Coronary artery (tissue), 2 donors: Measurements from ENCODE around the gene RASA4B.
"Not testable (repeated sequence)": the region's sequence is repeated elsewhere in the genome, so short reads cannot be mapped to it uniquely, and the experiment has no call there.

Experiments
- DNase-seq: peaks from one replicate; pipeline ENCODE4 v3.0.0-alpha.2; 2017; ENCODE audit warnings: low spot score
- H3K27ac ChIP-seq, 2 donors: fragments of 200-600 bp; sonication (generic); one replicate each; pipeline ENCODE4 v1.5.1; 2016 to 2019
- H3K4me3 ChIP-seq: fragments of 200-600 bp; sonication (generic); 2 replicates; pipeline ENCODE4 v1.5.1; 2016; ENCODE audit warnings: mild to moderate bottlenecking, moderate library complexity
- CTCF ChIP-seq: fragments of 200-600 bp; sonication (generic); IDR thresholded peaks from one replicate; pipeline ENCODE4 v1.5.1; 2019; ENCODE audit warnings: antibody characterized with exemption

Gene RASA4B

GRCh38 chr7:102479982-102480637 is 37.5 kb downstream of the RASA4B start:
- not testable (repeated sequence) for H3K27ac ChIP-seq, H3K4me3 ChIP-seq, DNase-seq

GRCh38 chr7:102479209-102479584 is 38.4 kb downstream of the RASA4B start:
- not testable (repeated sequence) for DNase-seq, H3K4me3 ChIP-seq
- H3K27ac ChIP-seq = peak overlapping the region in 1 of 2 donors; percentile 41

GRCh38 chr7:102478314-102479208 is 39.0 kb downstream of the RASA4B start, which contains the start of gene POLR2J:
TSS of gene POLR2J (minus strand) at chr7:102478922. CDS start at chr7:102478860, 62 bp downstream.
- peak; percentile 91 for DNase-seq
- H3K4me3 ChIP-seq = peak within 1 kb of the TSS; percentile 75
- peak within 1 kb of the TSS in 1 of 2 donors; percentile 79 for H3K27ac ChIP-seq
- peak; percentile 32 for TF ChIP-seq CTCF

- not testable (repeated sequence) for H3K4me3 ChIP-seq, DNase-seq
Measured at GRCh38 chr7:102474736-102475435, 42.7 kb downstream of the RASA4B start.

GRCh38 chr7:102474116-102474515 is 43.5 kb downstream of the RASA4B start:
- not testable (repeated sequence) for DNase-seq, H3K4me3 ChIP-seq
- H3K27ac ChIP-seq = peak overlapping the region in 1 of 2 donors; percentile 32

More at GRCh38 chr7:102474736-102475435, 42.7 kb downstream of the RASA4B start:
- peak overlapping the region in 1 of 2 donors; percentile 32 for H3K27ac ChIP-seq

- H3K4me3 ChIP-seq = no peak overlapping the region
- peak overlapping the region in 1 of 2 donors; percentile 32 for H3K27ac ChIP-seq
- DNase-seq = no peak
- no peak for TF ChIP-seq CTCF
Measured at GRCh38 chr7:102473271-102473991, 44.1 kb downstream of the RASA4B start.

- Histone ChIP-seq H3K4me3 (no peak overlapping the region), H3K27ac (no peak overlapping the region)
- TF ChIP-seq CTCF = no peak
- DNase-seq = no peak
Measured at GRCh38 chr7:102472126-102473041, 45.2 kb downstream of the RASA4B start.

- no peak for TF ChIP-seq CTCF
- H3K4me3 ChIP-seq = no peak overlapping the region
- H3K27ac ChIP-seq = no peak overlapping the region
- no peak for DNase-seq
Measured at GRCh38 chr7:102471791-102472125, 45.8 kb downstream of the RASA4B start.
